ENCODE results near the gene NCAN.
"Not testable (repeated sequence)": the region's sequence is repeated elsewhere in the genome, so short reads cannot be mapped to it uniquely, and the experiment has no call there.

The NCAN gene

DNA sequence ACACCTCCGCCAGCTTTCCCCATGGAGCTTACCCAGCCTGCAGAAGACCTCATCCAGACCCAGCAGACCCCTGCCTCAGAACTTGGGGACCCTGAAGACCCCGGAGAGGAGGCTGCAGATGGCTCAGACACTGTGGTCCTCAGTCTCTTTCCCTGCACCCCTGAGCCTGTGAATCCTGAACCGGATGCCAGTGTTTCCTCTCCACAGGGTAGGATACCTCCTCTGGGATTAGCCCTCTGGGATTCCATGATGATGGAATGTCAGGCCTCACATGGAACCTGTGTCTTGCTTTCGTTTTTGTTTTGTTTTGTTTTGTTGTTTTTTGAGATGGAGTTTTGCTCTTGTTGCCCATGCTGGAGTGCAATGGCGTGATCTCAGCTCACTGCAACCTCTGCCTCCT lies 17.8 kb upstream of the NCAN start:
- no peak for DNase-seq (ENCODE audit: low read depth)

DNA sequence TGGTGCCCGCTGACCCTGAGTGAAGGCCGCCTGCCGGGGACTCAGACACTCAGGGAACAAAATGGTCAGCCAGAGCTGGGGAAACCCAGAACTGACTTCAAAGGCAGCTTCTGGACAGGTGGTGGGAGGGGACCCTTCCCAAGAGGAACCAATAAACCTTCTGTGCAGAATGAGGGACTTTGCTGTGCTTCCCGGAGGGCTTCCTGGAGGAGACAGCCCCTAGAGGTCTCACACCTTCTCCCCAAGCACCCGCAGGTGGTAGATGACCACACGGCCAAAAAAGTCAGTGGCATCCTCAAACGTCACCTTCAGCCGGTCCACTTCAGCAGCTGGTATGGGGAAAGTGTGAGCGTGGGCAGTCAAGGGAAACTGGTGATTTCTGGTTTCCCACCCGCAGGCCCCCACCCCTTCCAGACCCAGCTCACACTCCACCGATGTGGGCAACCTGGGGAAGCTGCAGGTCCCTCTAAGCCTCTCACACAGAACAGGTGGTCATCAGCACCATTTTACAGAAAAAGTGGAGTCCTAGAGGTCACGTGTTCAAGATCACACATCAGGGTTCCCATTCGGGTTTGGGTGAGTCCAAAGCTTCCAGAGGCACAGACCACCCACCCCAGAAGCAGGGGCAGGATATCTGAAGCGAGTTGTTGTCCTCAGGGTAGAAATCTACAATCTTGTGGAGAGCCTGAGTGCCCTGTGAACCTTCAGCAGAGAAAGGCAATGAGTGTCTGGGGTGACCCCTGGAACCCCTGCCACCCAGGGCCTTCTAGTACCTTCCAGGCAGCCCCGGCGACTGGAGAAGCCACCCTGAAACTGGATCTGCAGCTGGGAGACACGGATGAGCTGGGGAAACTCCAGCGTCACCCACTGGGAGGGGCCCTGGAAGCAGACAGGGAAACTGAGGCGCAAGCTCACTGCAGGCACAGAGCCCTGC lies 9.8 kb upstream of the NCAN start:
- no peak for DNase-seq (ENCODE audit: low read depth)

DNA sequence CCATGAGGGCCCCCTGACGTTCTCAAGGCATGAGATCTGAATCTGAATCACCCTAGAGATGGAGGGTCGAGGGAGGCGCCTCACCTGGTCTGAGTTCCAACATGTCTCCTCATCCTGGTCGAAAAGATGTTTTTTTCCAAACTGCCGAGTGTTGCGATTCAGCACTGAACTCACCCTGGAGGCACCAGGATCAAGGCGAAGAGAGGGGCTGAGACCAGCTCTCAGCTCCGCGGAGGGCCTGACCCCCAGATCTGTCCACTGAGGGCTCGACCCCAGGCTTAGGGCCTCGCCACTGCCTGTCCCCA lies 9.1 kb upstream of the NCAN start:
- DNase-seq (ENCODE audit: low read depth) = no peak

DNA sequence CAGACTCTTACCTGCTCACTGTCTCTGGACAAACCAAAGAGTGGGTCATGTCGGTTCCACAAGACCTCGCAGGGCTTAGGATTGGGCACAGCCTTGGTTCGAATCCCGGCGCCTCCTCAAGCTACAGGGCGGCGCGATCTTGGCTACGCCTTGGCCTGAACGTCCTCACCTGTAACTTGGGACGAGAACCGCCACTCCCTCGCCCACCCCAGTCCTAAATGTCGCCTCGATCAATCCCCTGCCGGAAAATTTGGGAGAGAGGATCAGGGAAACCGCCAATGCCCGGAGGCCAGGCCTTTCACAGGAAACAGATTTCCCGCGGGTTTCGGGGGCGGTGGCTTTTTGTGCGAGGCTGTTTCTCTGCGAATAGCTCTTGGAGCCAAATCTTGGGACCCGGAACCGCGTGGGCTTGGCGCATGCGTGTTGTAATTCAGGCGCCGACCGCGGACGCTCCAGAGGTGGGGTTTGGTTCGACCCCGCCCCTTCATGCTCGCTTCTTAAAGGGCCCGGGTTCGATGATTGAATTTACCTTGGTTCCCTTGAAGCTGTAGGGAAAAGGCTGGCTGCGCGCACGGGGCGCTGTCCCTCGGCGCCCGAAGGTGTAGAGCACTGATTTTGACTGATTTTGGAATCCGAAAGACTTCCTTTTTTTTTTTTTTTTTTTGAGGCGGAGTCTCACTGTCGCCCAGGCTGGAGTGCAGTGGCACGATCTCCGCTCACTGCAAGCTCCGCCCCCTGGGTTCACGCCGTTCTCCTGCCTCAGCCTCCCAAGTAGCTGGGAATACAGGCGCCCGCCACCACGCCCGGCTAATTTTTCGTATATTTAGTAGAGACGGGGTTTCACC lies 8.5 kb upstream of the NCAN start, which contains the start of gene NR2C2AP:
NR2C2AP (minus strand) TSS at position 403 of the 845 bp plus-strand sequence; CDS start at position 49, 354 bp downstream.
- DNase-seq (ENCODE audit: low read depth) = peak; percentile 81

DNA sequence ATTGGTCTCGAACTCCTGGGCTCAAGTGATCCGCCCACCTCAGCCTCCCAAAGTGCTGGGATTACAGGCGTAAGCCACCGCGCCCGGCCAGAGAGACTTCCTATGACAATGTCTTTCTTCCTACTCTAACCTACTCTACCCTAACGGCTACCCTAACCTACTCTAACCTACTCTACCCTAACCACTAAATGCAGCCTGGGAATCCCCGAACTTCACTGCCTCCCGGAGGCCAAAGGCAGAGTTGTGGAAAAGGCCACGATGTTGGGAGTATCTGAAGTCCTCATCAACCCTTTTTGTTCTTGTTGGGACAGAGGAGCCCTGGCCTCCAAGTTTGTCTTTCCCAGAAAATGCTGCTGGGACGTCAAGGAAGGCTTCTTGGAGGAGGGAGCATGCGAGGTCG lies 7.6 kb upstream of the NCAN start:
- no peak for DNase-seq (ENCODE audit: low read depth)

DNA sequence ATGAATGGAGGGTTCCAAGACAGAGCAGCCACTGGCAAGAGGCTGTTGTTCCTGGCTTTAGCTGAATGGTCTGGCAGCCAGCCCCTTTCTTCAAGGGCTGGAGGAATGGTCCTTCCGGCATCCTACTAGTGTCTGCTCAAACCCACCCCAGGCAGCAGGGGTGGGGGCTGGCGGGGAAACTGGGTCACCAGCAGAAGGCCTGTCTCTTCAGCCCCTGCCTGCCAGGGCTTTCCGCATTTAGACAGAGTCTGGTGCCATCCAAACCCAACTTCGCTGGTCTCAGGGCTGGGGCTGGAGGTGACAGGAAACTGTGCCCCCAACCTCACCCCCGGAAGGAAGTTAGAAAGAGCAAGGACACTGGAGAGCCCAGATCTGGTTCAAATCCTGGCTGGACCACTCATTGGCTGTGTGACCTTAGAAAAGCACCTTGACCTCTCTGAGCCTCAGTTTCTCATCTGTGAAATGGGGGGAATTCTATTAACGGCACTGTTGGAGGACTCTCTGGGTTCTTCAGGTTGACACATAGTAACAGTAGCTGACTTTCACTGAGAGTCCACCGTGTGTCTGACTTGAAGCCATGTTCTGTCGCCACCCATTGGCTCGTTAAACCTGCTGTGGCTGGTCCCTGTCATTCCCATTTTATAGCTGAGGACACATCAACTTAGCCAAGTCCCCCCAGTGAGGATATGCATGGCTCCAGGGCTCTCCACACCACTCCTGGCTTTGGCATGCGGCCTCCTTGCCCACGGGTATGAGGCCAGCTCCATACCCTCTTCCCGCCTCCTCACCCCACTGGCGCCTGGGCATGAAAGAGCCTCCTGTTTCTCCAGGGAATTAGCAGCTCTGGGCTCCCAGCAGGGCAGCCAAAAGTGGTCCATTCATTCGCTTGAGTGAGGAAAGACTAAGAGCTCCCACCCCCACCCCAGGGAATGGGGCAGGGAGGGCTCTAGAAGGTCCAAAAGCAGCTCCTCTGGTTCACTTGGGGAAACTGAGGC lies 6.0 kb upstream of the NCAN start:
- DNase-seq (ENCODE audit: low read depth) = no peak

DNA sequence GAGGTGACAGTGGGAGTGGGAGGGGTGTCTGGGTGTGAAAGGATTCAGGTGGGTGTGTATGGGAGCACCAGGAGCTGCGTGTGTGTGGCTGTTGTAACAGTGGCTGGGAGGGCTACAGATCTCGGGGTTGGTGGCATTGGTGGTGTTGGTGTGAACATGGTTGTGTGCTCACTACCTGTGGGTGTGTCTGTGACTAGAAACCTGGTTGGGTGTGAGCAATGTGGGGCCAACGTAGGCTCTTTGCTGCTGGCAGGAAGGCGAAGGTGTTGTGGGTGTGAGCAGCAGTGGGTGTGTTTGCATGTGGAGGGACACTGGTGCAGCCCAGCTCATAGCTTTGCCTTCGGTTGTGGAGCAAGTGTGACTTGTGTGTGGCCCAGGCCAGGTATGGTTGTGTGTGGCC lies 4.8 kb upstream of the NCAN start:
- no peak for DNase-seq (ENCODE audit: low read depth)

DNA sequence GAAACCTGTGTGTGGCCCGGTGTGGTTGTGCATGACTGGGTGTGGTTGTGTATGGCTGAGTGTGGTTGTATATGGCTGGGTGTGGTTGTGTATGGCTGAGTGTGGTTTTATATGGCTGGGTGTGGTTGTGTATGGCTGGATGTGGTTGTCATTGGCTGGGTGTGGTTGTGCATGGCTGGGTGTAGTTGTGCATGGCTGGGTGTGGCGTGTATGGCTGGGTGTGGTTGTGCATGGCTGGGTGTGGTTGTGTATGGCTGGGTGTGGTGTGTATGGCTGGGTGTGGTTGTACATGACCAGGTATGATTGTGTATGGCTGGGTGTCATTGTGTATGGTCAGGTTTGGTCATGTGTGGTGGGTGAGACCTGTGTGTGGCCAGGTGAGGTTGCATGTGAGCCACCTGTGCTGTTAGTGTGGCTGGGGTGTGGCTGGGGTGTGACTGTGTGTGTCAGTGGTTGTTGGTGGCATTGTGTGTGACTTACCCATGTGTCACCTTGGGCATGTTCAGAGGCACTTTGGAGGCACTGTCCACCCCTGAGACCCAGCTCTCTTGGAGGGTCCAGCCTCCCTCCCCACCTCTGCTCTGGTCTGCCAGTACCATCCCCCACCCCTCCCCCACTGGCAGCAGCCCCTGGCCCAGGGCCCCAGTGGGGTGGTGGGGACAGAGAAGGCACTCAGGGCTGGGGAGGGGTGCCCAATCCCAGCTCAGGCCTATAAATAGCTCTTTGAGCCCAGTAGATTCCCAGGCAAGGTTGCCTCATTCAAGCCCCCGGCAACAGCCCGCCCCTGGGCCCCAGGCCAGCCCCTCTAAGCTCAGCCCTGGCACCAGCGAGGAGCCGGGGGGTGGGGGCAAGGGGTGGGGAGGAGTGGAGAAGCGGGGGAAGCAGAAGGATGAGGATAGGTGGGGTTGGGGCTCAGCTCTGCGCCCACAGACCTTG lies 3.9 kb upstream of the NCAN start:
- DNase-seq (ENCODE audit: low read depth) = no peak

DNA sequence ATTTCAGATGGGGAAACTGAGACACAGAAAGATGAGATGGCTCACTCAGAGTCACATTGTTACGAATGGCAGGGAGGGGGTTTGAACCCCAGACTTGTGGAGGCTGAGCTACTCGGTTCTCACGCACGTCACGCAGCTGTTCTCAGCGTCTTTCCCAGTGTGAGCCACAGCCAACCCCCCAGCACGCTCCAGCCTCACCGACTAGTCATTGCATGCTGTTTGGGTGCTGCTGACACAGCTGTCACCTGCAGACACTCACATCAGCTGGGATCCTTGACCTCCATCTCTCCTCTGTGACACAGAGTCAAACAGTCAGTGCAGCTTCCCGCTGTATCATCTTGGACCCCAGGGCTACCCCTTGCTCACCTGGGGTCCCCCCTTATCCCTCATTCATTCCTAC lies 2.4 kb upstream of the NCAN start:
- DNase-seq (ENCODE audit: low read depth) = no peak

DNA sequence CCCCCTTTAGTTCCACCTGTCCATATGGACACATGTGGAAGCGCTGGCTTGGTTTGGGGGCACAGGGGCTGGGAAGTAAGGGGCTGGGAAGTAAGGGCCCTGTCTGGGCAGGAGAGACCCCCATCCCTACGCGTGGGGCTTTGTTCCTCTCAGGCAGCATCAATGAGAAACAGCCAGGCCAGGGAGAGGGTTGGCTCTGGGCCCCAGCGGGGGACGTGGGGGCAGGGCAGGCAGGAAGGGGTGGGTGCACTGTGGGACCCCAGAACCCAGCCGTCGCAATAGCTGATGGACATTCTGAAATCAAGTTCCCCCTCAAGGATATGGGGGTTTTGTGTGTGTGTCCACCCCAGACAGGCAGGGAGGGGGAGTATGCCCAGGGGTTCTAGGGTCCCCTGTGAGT lies 1.2 kb downstream of the NCAN start:
- DNase-seq (ENCODE audit: low read depth) = no peak

DNA sequence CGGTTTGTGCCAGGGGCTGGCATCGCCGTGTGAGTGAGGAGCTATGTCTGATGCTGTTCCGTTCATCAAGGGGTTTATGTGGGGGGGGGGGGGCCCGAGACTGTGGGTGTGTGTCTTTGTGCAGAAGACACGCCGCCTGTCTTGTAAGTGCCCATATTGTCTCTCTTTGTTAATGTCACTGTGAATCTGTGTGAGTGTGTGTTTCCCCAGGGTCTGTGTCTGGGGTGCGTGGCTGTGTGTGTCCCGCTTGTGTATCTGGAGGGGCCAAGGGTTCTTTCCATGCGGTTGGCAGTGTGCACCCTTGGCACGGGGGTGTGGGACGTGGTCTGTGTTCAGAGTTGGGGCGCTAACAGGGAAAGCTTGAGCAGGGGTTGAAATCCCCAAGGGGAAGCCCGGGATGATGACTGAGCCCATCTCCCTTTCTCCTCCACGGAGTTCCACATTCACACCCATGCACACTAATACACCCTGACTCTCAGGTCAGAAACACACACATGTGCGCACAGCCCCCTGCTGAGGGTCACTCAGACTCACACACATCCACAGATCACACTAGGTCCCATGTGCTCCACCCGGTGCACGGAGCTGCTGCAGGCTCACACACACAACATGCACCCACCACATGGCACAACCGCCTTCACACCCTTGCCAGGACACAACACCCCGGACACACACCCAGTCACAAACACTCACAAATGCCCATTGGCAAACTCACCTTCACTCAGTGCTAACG lies 1.8 kb downstream of the NCAN start:
- DNase-seq (ENCODE audit: low read depth) = no peak

DNA sequence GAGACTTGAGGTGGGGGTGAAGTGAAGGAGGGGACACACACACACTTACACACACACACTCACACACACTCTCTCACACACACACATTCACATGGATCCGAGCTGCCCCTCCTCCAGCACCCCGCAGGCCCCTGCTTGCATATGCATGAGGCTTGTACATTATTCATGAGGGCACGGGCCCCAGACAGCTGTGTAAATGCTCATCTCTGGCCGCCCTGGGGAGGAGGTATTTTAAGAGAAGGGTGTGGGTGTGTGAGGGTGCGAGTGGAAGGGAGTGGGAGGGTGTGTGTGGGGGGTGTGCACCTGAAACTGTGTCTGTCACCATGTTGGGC lies 2.4 kb downstream of the NCAN start:
- DNase-seq (ENCODE audit: low read depth) = no peak

DNA sequence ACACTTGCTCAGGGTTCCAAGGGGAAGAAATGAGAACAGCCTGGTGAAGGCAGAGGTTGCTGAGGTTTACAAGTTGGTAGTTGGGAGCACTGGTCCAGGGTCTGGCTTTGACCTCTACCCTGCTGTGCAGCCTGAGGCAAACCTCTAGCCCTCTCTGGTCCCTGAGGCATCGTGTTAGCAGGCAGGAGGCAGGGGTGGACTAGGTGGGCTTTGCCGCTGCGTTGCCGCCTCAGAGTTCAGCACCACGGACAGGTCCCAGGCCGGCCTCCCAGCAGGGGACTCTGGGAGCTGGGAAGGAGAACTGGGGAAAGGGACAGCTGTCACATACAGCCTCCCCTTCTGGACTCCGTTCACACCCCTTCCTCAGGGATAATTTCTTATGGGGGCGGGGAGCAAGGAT lies 3.1 kb downstream of the NCAN start:
- DNase-seq (ENCODE audit: low read depth) = peak; percentile 43

DNA sequence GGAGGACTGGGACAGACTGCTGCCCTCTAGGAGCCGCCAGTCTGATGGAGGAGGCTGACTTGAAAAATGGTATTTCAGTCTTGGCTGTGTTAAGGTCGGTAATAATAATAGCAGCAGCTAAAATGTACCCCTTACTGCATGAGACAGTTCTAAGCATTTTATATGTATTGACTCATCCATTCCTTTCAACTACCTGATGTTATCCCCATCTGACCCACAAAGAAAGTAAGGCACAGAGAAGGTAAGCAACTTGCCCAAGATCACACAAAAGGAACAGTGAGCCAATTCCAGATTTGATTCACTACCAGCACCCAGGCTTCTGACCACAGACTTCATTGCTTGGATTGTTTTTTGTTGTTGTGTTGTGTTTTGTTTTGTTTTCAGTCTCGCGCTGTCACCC lies 4.0 kb downstream of the NCAN start:
- DNase-seq (ENCODE audit: low read depth) = no peak

DNA sequence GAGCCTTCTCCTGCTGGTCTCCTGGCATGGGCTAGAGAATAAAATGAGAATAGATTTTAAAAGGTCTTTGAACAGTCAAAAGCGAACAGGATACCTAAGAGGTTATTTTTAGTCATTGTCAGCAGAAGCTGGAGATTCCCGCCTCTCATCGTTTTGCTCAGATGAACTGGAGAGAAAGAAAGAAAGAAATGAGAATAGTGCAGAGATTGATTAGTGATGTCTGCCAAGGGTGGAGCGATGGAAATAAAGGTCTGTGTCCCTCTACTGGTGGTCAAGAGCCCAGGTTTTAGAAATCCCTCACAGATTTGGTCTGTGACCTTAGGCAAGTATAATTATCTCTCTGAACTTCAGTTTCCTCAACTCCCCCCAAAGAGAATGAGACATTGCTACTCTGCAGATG lies 5.3 kb downstream of the NCAN start:
- peak; percentile 47 for DNase-seq (ENCODE audit: low read depth)

DNA sequence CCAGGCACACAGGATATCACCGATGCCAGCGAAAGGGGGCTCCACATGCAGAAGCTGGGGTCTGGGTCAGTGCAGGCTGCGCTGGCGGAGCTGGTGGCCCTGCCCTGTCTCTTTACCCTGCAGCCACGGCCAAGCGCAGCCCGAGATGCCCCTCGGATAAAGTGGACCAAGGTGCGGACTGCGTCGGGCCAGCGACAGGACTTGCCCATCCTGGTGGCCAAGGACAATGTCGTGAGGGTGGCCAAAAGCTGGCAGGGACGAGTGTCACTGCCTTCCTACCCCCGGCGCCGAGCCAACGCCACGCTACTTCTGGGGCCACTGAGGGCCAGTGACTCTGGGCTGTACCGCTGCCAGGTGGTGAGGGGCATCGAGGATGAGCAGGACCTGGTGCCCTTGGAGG lies 7.2 kb downstream of the NCAN start:
- no peak for DNase-seq (ENCODE audit: low read depth)

DNA sequence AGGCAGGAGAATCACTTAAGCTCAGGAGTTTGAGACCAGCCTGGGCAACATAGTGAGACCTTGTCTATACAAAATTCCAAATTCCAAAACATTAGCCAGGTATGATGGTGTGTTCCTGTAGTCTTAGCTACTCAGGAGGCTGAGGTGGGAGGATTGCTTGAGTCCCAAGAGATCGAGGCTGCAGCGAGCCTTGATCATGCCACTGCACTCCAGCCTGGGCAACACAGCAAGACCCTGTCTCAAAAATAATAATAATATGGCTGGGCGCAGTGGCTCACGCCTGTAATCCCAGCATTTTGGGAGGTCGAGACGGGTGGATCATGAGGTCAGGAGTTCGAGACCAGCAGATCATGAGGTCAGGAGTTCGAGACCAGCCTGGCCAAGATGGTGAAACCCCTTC lies 9.2 kb downstream of the NCAN start:
- DNase-seq (ENCODE audit: low read depth) = not testable (repeated sequence)

DNA sequence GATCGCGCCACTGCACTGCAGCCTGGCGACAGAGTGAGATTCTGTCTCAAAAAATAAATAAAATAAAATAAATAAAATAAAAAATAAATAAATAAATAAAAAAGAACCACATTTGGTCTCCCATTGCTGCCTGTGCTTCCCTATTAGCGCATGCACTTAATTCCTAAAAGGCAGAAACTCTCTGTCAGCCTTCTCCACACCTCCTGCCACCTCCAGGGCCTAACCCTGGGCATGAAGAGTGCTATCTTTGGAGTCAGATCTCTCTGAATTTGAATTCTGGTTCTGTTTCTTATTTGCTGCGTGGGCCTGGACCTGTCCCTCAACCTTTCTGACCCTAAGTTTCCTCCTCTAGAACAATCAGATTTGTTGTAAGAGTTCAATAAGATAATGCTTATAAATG lies 11.3 kb downstream of the NCAN start:
- DNase-seq (ENCODE audit: low read depth) = no peak

DNA sequence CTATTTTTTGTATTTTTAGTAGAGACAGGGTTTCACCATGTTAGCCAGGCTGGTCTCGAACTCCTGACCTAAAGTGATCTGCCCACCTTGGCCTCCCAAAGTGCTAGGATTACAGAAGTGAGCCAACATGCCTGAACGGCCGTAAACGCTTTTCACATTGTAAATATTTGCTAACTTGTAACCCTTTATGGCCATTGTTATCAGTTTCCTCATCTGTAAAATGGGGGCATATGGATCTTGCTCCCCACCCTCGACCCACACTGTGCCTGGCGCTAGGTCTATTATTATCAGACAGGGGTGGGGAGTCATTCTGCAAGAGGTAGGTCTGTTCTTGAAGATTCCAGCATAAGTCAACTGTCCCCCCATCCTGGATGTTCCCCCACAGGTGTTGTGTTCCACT lies 11.9 kb downstream of the NCAN start:
- no peak for DNase-seq (ENCODE audit: low read depth)

DNA sequence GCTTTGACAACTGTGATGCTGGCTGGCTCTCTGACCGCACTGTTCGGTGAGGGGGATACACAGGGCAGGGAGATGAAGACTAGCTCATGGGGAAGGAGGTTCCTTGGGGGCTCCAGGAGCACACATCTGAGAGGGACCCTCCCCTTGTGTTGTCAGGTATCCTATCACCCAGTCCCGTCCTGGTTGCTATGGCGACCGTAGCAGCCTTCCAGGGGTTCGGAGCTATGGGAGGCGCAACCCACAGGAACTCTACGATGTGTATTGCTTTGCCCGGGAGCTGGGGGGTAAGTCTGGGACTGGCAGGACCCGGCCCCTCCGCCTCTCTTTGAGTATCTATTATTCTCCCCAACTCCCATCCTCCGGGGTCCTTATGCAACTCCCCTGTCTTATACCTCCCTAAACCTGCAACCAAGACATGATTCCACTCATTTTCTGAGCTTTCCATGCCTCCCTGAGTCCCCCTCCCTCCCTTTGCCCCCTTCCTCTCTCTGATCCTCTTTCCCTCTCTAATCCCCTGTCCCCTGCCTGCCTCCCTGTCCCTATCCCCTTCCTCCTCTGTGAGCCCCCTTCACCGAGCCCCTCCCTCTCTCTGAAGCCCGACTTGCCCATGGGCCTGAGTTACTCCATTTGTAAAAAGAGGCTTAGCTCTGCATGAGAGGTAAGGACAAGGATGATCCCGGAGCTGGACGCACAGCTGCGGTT lies 12.5 kb downstream of the NCAN start:
- no peak for DNase-seq (ENCODE audit: low read depth)
